H9 (cell line): Measurements from ENCODE around the gene CXCL1. TPM values are rescaled to one million over a fixed set of nuclear protein-coding genes. Genes with fewer than 3 reads are reported as not detected.

Experiments used
- DNase-seq: peaks from one replicate; pipeline ENCODE4 v3.0.0-alpha.2; 2017
- H2AFZ ChIP-seq: one replicate; pipeline ENCODE4 v1.6.1; 2013; ENCODE audit warnings: mild to moderate bottlenecking, low read length, control low read depth, moderate library complexity
- H2AK5ac ChIP-seq: 2 replicates; pipeline ENCODE4 v1.6.1; 2013; ENCODE audit warnings: low read length, control low read depth, mixed read lengths; ENCODE audit not compliant: insufficient read length
- H2BK120ac ChIP-seq: one replicate; pipeline ENCODE4 v1.6.1; 2013; ENCODE audit warnings: low read depth, mild to moderate bottlenecking, low read length, control low read depth, inconsistent platforms; ENCODE audit not compliant: poor library complexity, severe bottlenecking
- H2BK12ac ChIP-seq: 2 replicates; pipeline ENCODE4 v1.6.1; 2013; ENCODE audit warnings: low read length, control low read depth, mixed read lengths, low read depth; ENCODE audit not compliant: insufficient read length
- H2BK15ac ChIP-seq: 2 replicates; pipeline ENCODE4 v1.6.1; 2013; ENCODE audit warnings: low read depth, low read length, control low read depth
- H2BK20ac ChIP-seq: one replicate; pipeline ENCODE4 v1.6.1; 2013; ENCODE audit warnings: low read depth, mild to moderate bottlenecking, low read length, control low read depth, inconsistent platforms; ENCODE audit not compliant: poor library complexity, severe bottlenecking
- H2BK5ac ChIP-seq: 2 replicates; pipeline ENCODE4 v1.6.1; 2013; ENCODE audit warnings: low read length, control low read depth, mixed read lengths; ENCODE audit not compliant: insufficient read length
- H3K14ac ChIP-seq: 2 replicates; pipeline ENCODE4 v1.6.1; 2013; ENCODE audit warnings: low read length, control low read depth; ENCODE audit not compliant: insufficient read depth
- H3K18ac ChIP-seq: 2 replicates; pipeline ENCODE4 v1.6.1; 2013; ENCODE audit warnings: low read depth, mild to moderate bottlenecking, mixed read lengths, low read length, control low read depth; ENCODE audit not compliant: insufficient read length
- H3K23ac ChIP-seq: 2 replicates; pipeline ENCODE4 v1.6.1; 2013; ENCODE audit warnings: low read length, control low read depth, mixed read lengths, low read depth; ENCODE audit not compliant: insufficient read length
- H3K23me2 ChIP-seq: 2 replicates; pipeline ENCODE4 v1.6.1; 2013; ENCODE audit warnings: low read depth, mild to moderate bottlenecking, mixed read lengths, low read length, control low read depth; ENCODE audit not compliant: insufficient read length, poor library complexity, severe bottlenecking
- H3K27ac ChIP-seq: 2 replicates; pipeline ENCODE4 v1.5.1; 2013; ENCODE audit warnings: low read length, control low read depth, mixed read lengths, low read depth; ENCODE audit not compliant: insufficient read length
- H3K27me3 ChIP-seq: 2 replicates; pipeline ENCODE4 v1.6.1; 2013; ENCODE audit warnings: low read length, control low read depth, inconsistent platforms; ENCODE audit not compliant: insufficient read depth
- H3K4ac ChIP-seq: 2 replicates; pipeline ENCODE4 v1.6.1; 2013; ENCODE audit warnings: low read depth, mild to moderate bottlenecking, control low read depth, inconsistent platforms, low read length, moderate library complexity
- H3K4me1 ChIP-seq: 2 replicates; pipeline ENCODE4 v1.6.1; 2013; ENCODE audit warnings: low read length, control low read depth, inconsistent platforms; ENCODE audit not compliant: insufficient read depth
- H3K4me2 ChIP-seq: 2 replicates; pipeline ENCODE4 v1.6.1; 2013; ENCODE audit warnings: low read length, control low read depth, mixed read lengths; ENCODE audit not compliant: insufficient read length, insufficient read depth
- H3K56ac ChIP-seq: 2 replicates; pipeline ENCODE4 v1.6.1; 2013; ENCODE audit warnings: low read depth, mild to moderate bottlenecking, mixed read lengths, low read length, control low read depth; ENCODE audit not compliant: insufficient read length
- H3K79me1 ChIP-seq: 2 replicates; pipeline ENCODE4 v1.6.1; 2013; ENCODE audit warnings: low read depth, mild to moderate bottlenecking, moderate library complexity, low read length, control low read depth, inconsistent platforms; ENCODE audit not compliant: insufficient read depth, poor library complexity, severe bottlenecking
- H3K79me2 ChIP-seq: 2 replicates; pipeline ENCODE4 v1.6.1; 2013; ENCODE audit warnings: low read length, control low read depth, inconsistent platforms; ENCODE audit not compliant: insufficient read depth
- H3K9ac ChIP-seq: 2 replicates; pipeline ENCODE4 v1.6.1; 2013; ENCODE audit warnings: low read length, control low read depth, mixed read lengths; ENCODE audit not compliant: insufficient read length; ENCODE audit errors: extremely low read depth
- H3K9me3 ChIP-seq: one replicate; pipeline ENCODE4 v1.6.1; 2013; ENCODE audit warnings: low read depth, low read length, inconsistent platforms; ENCODE audit not compliant: control insufficient read depth
- H3T11ph ChIP-seq: one replicate; pipeline ENCODE4 v1.6.1; 2013; ENCODE audit warnings: mild to moderate bottlenecking, low read length, control low read depth, inconsistent platforms
- H4K20me1 ChIP-seq: one replicate; pipeline ENCODE4 v1.6.1; 2013; ENCODE audit not compliant: control insufficient read depth, insufficient read length, insufficient read depth
- H4K5ac ChIP-seq: 2 replicates; pipeline ENCODE4 v1.6.1; 2013; ENCODE audit warnings: low read depth, mild to moderate bottlenecking, mixed read lengths, low read length, control low read depth; ENCODE audit not compliant: insufficient read length
- H4K8ac ChIP-seq: replicated peaks from 2 replicates; pipeline ENCODE4 v1.6.1; 2013; ENCODE audit warnings: low read length, control low read depth, mixed read lengths, low read depth; ENCODE audit not compliant: insufficient read length
- H4K91ac ChIP-seq: 2 replicates; pipeline ENCODE4 v1.6.1; 2013; ENCODE audit warnings: low read depth, mild to moderate bottlenecking, moderate library complexity, mixed read lengths, low read length, control low read depth; ENCODE audit not compliant: insufficient read length
- H3K27ac Mint-ChIP-seq, 3 experiments: 2 replicates in 2 of 3; 3 replicates in 1 of 3; pipeline ENCODE4 v1.8.0; 2020 to 2021; ENCODE audit warnings: mixed read lengths in 3 of 3, mild to moderate bottlenecking in 1 of 3, moderate library complexity in 1 of 3
- H3K27me3 Mint-ChIP-seq: 2 replicates; pipeline ENCODE4 v1.8.0; 2021; ENCODE audit warnings: low read depth, mild to moderate bottlenecking, moderate library complexity, mixed read lengths
- H3K36me3 Mint-ChIP-seq, 3 experiments: 2 replicates in 2 of 3; 3 replicates in 1 of 3; pipeline ENCODE4 v1.8.0; 2020 to 2021; ENCODE audit warnings: low read depth in 3 of 3, mixed read lengths in 3 of 3; ENCODE audit not compliant: insufficient read depth in 1 of 3
- H3K4me1 Mint-ChIP-seq, 2 experiments: 2 replicates each; pipeline ENCODE4 v1.8.0; 2020; ENCODE audit warnings: mixed read lengths in 2 of 2
- H3K4me3 Mint-ChIP-seq, 2 experiments: 2 replicates in 1 of 2; 3 replicates in 1 of 2; pipeline ENCODE4 v1.8.0; 2020 to 2021; ENCODE audit warnings: mild to moderate bottlenecking in 2 of 2, mixed read lengths in 2 of 2, moderate library complexity in 1 of 2
- H3K9me3 Mint-ChIP-seq, 2 experiments: 2 replicates in 1 of 2; 3 replicates in 1 of 2; pipeline ENCODE4 v1.8.0; 2020; ENCODE audit warnings: mild to moderate bottlenecking in 2 of 2, mixed read lengths in 2 of 2, moderate library complexity in 1 of 2
- WGBS: extraction: QIAGEN DNeasy Blood & Tissue Kit; methylation state at CpG from one replicate; pipeline ENCODE4 v1.1.7; 2013; ENCODE audit warnings: missing lambda C conversion rate, low lambda C conversion rate, mixed read lengths; ENCODE audit not compliant: insufficient read length; ENCODE audit errors: extremely low coverage; 5-methylcytosine and 5-hydroxymethylcytosine counted together
- total RNA-seq: library from RNA; stranded (reverse); gene quantifications from 2 replicates; pipeline ENCODE4 v1.2.1, GENCODE V29; 2021
- TF ChIP-seq, protein P1 (sequence below): fragments of 200-600 bp; sonication (generic); conservative IDR thresholded peaks from 3 replicates; pipeline ENCODE4 v1.8.0; 2021; ENCODE audit warnings: antibody characterized with exemption, mild to moderate bottlenecking

The CXCL1 gene
- total RNA-seq, 1 experiment from 2014 or later: 0.20 TPM

DNA sequence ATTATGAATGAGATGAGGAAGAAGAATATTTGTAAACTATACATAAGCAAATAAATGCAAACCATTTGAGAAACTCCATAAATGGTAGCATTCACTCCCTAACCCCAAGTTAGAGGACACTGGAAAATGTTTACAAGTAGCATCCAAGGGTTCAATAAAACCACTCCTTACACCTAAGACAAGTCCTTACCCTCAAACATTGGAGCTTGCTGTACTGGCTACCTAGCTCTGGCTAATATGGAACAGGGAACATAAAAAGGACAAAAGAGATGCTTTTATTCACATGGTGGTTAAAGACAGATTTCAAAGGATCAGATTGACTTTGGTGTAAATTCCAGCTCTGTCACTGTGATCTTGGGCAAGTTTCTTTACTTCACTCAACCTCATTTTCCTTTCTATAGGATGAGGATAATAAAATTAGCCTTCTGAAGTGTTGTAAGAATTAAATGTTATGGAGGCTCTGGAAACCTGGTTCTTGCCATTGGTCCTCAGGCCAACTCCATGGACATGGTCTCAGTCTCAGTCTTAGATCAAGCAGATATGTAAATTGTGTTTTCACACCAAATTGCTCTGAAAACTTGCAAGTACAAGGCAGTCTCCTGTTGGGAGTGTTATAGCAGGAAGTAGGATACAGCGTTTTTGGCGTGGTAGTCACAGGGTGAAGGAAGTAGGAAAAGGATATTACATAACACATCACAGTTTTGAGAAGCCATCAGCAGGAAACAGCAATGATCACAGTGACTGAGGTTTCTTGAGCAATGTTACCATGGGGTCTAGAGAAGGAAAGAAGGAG is 3.3 kb downstream of the CXCL1 start:
- no peak overlapping the region for H2AFZ ChIP-seq

More for the DNA sequence above, 3.3 kb downstream of the CXCL1 start:
- Mint-ChIP-seq H3K27ac (no peak overlapping the region), H3K4me3 (no peak overlapping the region), H3K36me3 (no peaks in the 10 kb centered on the region), H3K27me3 (peaks cover 51% of the 10 kb centered on the region), H3K4me1 (peaks cover 15 to 21% of the 10 kb centered on the region in 2 experiments), H3K9me3 (no peaks in the 10 kb centered on the region)
- Histone ChIP-seq H2BK20ac (no peak overlapping the region), H2BK5ac (no peak overlapping the region), H4K20me1 (no peaks in the 10 kb centered on the region), H3K9me3 (no peaks in the 10 kb centered on the region), H2BK12ac (no peak overlapping the region), H2AK5ac (no peak overlapping the region), H4K91ac (no peak overlapping the region), H3K4me2 (no peak overlapping the region), H3K79me2 (no peaks in the 10 kb centered on the region), H3K14ac (no peak overlapping the region), H3K9ac (no peak overlapping the region), H2BK15ac (no peak overlapping the region), H3K23me2 (peaks cover 12% of the 10 kb centered on the region), H3K4me1 (0 out of 2 replicates have a peak, but pooled peaks cover 2% of the 10 kb centered on the region), H3K27me3 (no peaks in the 10 kb centered on the region; the same call in 1 of the 2 replicates), H3K4ac (no peak overlapping the region), H3K56ac (no peak overlapping the region), H3K23ac (no peak overlapping the region), H2BK120ac (no peak overlapping the region), H4K5ac (no peak overlapping the region), H3K18ac (no peak overlapping the region), H4K8ac (no peak overlapping the region), H3K27ac (no peak overlapping the region), H3T11ph (no peak overlapping the region), H3K79me1 (no peaks in the 10 kb centered on the region)
- no CpG with 5 or more reads among the region's 2 CpGs for WGBS
- no peak for DNase-seq
- TF ChIP-seq, protein P1, sequence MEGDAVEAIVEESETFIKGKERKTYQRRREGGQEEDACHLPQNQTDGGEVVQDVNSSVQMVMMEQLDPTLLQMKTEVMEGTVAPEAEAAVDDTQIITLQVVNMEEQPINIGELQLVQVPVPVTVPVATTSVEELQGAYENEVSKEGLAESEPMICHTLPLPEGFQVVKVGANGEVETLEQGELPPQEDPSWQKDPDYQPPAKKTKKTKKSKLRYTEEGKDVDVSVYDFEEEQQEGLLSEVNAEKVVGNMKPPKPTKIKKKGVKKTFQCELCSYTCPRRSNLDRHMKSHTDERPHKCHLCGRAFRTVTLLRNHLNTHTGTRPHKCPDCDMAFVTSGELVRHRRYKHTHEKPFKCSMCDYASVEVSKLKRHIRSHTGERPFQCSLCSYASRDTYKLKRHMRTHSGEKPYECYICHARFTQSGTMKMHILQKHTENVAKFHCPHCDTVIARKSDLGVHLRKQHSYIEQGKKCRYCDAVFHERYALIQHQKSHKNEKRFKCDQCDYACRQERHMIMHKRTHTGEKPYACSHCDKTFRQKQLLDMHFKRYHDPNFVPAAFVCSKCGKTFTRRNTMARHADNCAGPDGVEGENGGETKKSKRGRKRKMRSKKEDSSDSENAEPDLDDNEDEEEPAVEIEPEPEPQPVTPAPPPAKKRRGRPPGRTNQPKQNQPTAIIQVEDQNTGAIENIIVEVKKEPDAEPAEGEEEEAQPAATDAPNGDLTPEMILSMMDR: no peak
